Thyroid gland (tissue), 4 donors: ENCODE measurements around the gene HNRNPM. TPM values are rescaled to one million over a fixed set of nuclear protein-coding genes. Genes with fewer than 3 reads are reported as not detected.
A peak's percentile ranks its signal among the peaks of the same experiment; 100 is the strongest.

ENCODE experiments used
- DNase-seq, 2 donors: peaks; one replicate each; pipeline ENCODE4 v3.0.0-alpha.2; 2019
- H3K27ac ChIP-seq, 3 donors: fragments of 200-600 bp; sonication (generic); 1 replicate in 2 of 3; 2 replicates in 1 of 3; pipeline ENCODE4 v1.5.1; 2016 to 2019; ENCODE audit warnings: mild to moderate bottlenecking in 1 of 3, moderate library complexity in 1 of 3
- H3K27me3 ChIP-seq: fragments of 200-600 bp; sonication (generic); one replicate; pipeline ENCODE4 v1.5.1; 2019
- H3K36me3 ChIP-seq, 2 donors: fragments of 200-600 bp; sonication (generic); one replicate each; pipeline ENCODE4 v1.5.1; 2016 to 2019
- H3K4me1 ChIP-seq, 2 donors: fragments of 200-600 bp; sonication (generic); one replicate each; pipeline ENCODE4 v1.5.1; 2017 to 2019
- H3K4me3 ChIP-seq, 3 donors: fragments of 200-600 bp; sonication (generic); replicated peaks in 1 of 3; 1 replicate in 2 of 3; 2 replicates in 1 of 3; pipeline ENCODE4 v1.5.1; 2016; ENCODE audit warnings: mild to moderate bottlenecking in 1 of 3
- H3K9me3 ChIP-seq: fragments of 200-600 bp; sonication (generic); one replicate; pipeline ENCODE4 v1.5.1; 2017
- POLR2A ChIP-seq, 2 donors: fragments of 450-650 bp; IDR thresholded peaks; one replicate each; pipeline ENCODE4 v1.6.1; 2017; ENCODE audit warnings: antibody characterized with exemption in 2 of 2, mild to moderate bottlenecking in 2 of 2, moderate library complexity in 1 of 2
- WGBS, 2 donors: methylation state at CpG; one replicate each; pipeline ENCODE4 v1.1.5; 2017; 5-methylcytosine and 5-hydroxymethylcytosine counted together
- intact Hi-C: fragments of 100-400 bp; cut with DNase I; formaldehyde crosslinking; loops from one replicate; pipeline ENCODE4 v1.15.1; 2023
- total RNA-seq, 4 donors: library from RNA; depleted of rRNA; stranded (reverse); fragments of >200 nt; gene quantifications; one replicate each; pipeline ENCODE4 v1.2.3, GENCODE V29; 2016
- TF ChIP-seq, protein P1 (sequence below), 6 experiments: fragments of 200-600 bp in 3 of 6; fragments of 450-650 bp in 3 of 6; sonication (generic) in 3 of 6; IDR thresholded peaks; one replicate each; pipeline ENCODE4 v1.5.1; 2016 to 2019; ENCODE audit warnings: antibody characterized with exemption in 6 of 6, mild to moderate bottlenecking in 2 of 6, inconsistent platforms in 1 of 6, moderate library complexity in 1 of 6

HNRNPM gene
- total RNA-seq, 4 donors from 2014 or later = 79.3 to 138 (median 97.2) TPM

DNA sequence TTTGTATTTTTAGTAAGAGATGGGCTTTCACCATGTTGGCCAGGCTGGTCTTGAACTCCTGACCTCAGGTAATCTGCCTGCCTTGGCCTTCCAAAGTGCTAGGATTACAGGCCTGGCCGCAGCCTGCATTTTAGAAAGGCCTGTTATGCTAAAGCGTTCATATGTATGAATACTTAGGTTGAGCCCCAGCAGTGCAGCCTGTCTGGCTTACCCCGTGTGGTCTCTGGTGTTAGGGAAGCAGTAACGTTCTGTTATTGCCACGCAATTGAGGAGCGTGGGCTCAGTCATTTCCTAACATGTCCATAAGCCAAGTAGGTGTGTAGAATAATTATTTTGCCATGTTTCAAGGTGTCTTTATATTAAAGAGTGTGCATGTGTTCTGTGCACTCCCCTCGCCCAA lies 14.3 kb downstream of the HNRNPM start:
- H3K27me3 ChIP-seq = no peaks in the 10 kb centered on the region
- peaks cover 5 to 8% of the 10 kb centered on the region in 2 donors for H3K36me3 ChIP-seq
- whole genome bisulfite sequencing, 2 donors = 72 to 87% methylated on average over 7 of the region's 7 CpGs
- H3K9me3 ChIP-seq = no peaks in the 10 kb centered on the region
- TF ChIP-seq POLR2A (IDR thresholded peaks at IDR 0.05) = no peak
- TF ChIP-seq, protein P1, sequence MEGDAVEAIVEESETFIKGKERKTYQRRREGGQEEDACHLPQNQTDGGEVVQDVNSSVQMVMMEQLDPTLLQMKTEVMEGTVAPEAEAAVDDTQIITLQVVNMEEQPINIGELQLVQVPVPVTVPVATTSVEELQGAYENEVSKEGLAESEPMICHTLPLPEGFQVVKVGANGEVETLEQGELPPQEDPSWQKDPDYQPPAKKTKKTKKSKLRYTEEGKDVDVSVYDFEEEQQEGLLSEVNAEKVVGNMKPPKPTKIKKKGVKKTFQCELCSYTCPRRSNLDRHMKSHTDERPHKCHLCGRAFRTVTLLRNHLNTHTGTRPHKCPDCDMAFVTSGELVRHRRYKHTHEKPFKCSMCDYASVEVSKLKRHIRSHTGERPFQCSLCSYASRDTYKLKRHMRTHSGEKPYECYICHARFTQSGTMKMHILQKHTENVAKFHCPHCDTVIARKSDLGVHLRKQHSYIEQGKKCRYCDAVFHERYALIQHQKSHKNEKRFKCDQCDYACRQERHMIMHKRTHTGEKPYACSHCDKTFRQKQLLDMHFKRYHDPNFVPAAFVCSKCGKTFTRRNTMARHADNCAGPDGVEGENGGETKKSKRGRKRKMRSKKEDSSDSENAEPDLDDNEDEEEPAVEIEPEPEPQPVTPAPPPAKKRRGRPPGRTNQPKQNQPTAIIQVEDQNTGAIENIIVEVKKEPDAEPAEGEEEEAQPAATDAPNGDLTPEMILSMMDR (IDR thresholded peaks at IDR 0.05) = no peak
- DNase-seq = no peak
- intact Hi-C loops = no loop called here
- peaks cover 54 to 67% of the 10 kb centered on the region in 2 donors for H3K4me1 ChIP-seq
- peak overlapping the region in 2 of 3 donors; percentile 59 to 69 for H3K27ac ChIP-seq
- no peak overlapping the region for H3K4me3 ChIP-seq

DNA sequence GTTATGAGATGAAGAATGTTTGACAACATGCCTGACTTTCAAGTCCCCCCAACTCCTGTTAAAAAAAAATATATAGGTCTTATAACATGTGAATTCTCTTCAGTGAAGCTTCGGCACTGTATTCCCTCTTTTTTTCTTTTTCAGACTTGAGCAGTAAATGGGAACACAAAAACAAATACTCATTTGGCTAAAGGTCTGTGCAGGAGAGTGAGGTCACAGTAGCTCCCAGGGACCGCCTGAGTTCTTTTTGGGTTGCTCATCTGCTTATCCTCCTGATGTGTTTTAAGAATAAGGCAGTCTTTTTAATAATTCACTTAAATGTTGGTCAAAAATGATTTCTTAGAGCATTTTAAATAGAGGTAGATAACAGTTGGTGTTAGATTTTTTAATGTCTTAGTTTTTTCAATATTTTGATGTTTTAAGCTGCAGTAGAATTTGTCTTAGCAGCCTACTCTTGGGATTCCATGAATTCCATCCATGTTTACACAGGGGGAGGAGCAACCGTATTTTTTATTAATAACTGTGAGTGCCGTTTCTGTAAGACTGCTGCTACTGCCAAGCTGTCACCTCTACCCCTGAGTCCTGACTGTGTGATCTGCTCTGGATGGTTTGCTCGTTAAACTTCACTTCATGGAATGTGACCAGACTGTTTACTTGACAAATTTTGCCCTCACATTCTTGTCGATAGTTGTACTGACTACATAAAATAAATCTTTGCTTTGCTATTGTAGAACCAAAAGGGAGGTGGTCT lies 14.9 kb downstream of the HNRNPM start:
- H3K4me3 ChIP-seq = no peak overlapping the region
- intact Hi-C loops = no loop called here

DNA sequence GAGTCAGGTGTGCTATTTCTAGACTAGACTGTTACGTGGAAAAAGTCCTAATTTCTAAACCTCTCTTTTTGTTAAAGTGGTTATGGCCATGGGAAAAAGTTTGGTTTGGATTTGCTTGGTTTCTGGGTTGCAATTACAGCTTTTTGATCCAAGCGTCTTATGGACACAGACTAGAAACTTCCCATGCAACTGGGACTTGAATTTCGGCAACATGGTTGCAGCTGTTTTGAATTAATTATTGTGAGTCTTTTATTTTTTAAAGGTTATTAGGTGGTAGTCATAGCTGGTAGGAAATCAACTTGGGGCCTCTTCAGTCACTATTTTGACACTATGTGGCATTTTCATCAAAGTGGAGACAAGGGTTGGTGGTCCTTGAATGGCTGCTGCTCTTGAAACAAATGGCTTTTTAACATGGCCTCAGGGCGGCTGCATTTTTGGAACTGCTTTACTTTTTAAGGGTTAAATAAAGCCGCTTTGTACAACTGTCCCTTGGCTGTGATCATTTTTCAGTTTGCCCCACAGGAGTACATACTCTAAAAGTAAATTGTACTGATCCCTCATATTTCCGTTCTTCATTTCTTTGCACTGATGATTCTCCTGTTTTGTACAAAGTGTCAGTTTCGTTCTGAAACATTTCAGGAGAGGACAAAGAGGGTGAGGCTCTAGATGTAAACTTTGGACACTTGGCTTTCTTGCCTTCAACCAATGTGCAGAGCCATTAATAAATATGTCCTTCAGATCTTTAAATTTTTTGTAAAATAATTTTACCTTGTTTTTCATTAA lies 15.9 kb downstream of the HNRNPM start:
- H3K27me3 ChIP-seq = no peaks in the 10 kb centered on the region
- peaks cover 48 to 51% of the 10 kb centered on the region in 2 donors for H3K4me1 ChIP-seq
- 70 to 79% methylated on average over 7 of the region's 7 CpGs for WGBS, 2 donors
- no peaks in the 10 kb centered on the region for H3K9me3 ChIP-seq
- peak overlapping the region; percentile 35 to 69 (median 59) for H3K27ac ChIP-seq
- intact Hi-C loops = no loop called here
- H3K4me3 ChIP-seq = no peak overlapping the region
- no peak for DNase-seq
- peaks cover 21 to 24% of the 10 kb centered on the region in 2 donors for H3K36me3 ChIP-seq
- TF ChIP-seq POLR2A (IDR thresholded peaks at IDR 0.05) = no peak
- TF ChIP-seq, protein P1 (IDR thresholded peaks at IDR 0.05) = no peak

More for the DNA sequence above, 14.9 kb downstream of the HNRNPM start:
- peak overlapping the region; percentile 35 to 69 (median 59) for H3K27ac ChIP-seq
- TF ChIP-seq, protein P1 (IDR thresholded peaks at IDR 0.05) = no peak
- no peak for TF ChIP-seq POLR2A (IDR thresholded peaks at IDR 0.05)
- 33 to 36% methylated on average over 6 of the region's 6 CpGs for WGBS, 2 donors
- H3K4me1 ChIP-seq = peaks cover 51 to 61% of the 10 kb centered on the region in 2 donors
- H3K27me3 ChIP-seq = no peaks in the 10 kb centered on the region
- peaks cover 11 to 14% of the 10 kb centered on the region in 2 donors for H3K36me3 ChIP-seq
- H3K9me3 ChIP-seq = no peaks in the 10 kb centered on the region
- no peak for DNase-seq

DNA sequence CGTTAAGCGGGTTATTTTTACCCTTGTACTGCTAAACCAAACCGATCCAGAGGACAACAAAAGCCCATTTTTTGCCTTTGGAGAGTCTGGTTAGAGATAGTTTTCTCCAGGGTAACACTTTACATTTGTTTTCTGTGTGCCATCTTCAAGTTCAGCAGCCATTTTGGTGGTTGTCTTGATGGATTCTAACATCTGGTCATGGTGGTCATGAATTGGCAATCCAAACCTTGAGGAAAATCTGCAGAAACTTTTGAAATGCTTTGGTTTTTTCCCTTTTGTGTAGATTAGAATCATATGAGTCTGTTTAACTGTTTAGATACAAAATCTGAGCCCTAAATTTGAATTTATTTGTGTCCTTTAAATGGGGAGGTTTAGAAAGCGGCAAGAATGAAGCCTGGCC lies 16.6 kb downstream of the HNRNPM start:
- Histone ChIP-seq H3K4me1 (peaks cover 48 to 51% of the 10 kb centered on the region in 2 donors), H3K27ac (no peak overlapping the region)

More for the DNA sequence above, 16.6 kb downstream of the HNRNPM start:
- intact Hi-C loops = no loop called here
- 85 to 93% methylated on average over 4 of the region's 4 CpGs for WGBS, 2 donors
- Histone ChIP-seq H3K4me3 (no peak overlapping the region), H3K27me3 (no peaks in the 10 kb centered on the region), H3K36me3 (peaks cover 27 to 28% of the 10 kb centered on the region in 2 donors), H3K9me3 (no peaks in the 10 kb centered on the region)
- TF ChIP-seq, protein P1 (IDR thresholded peaks at IDR 0.05) = no peak
- TF ChIP-seq POLR2A (IDR thresholded peaks at IDR 0.05) = no peak
- no peak for DNase-seq
